ENCODE results near the gene TMEM52.
A peak's percentile ranks its signal among the peaks of the same experiment; 100 is the strongest.
"Not testable (repeated sequence)": the region's sequence is repeated elsewhere in the genome, so short reads cannot be mapped to it uniquely, and the experiment has no call there.

Gene TMEM52

GRCh38 chr1:1893291-1893985 lies 25.6 kb downstream of the TMEM52 start:
- DNase-seq = no peak

- DNase-seq = no peak
Observed at GRCh38 chr1:1892763-1893120, 26.3 kb downstream of the TMEM52 start.

GRCh38 chr1:1892079-1892762 lies 26.9 kb downstream of the TMEM52 start:
- DNase-seq = no peak

- DNase-seq = peak; percentile 85
Observed at GRCh38 chr1:1891349-1892078, 27.6 kb downstream of the TMEM52 start.

- DNase-seq = peak; percentile 89
Observed at GRCh38 chr1:1890506-1891348, 28.4 kb downstream of the TMEM52 start, which contains the start of gene GNB1. GNB1 (minus strand) TSS chr1:1891087; CDS start chr1:1825453, 65,634 bp downstream.

DNA sequence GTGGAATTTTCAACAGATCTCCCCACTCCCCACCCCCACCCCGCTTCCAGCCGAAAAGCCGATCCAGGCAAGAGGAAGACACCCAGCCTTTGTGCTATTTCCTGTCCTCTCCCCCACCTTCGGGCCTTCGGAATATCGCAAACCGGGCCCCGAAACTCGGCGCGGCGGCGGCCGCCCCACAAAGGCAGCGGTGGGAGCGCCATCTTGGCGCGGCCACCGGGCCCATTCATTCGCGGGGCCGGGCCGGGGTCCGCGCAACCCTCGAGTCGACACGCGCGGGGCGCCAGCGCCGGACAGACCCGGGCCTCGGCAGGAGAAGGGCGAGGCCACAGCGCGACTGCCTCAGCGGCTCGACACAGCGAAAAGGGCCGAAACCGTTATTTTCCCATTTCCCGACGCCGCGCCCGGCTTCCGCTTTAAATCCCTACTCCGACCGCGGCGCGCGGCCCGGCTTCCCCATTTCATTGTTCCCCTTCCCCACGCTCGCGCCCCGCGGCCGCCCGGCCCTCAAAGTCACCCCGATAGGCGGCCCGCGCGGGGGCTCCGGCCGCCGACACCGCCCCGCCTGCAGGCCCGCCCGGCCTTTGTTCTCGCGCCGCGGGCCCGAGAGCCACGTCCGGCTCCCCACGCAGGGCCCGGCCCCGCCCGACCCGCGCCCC lies 29.1 kb downstream of the TMEM52 start:
- peak; percentile 59 for DNase-seq

DNA sequence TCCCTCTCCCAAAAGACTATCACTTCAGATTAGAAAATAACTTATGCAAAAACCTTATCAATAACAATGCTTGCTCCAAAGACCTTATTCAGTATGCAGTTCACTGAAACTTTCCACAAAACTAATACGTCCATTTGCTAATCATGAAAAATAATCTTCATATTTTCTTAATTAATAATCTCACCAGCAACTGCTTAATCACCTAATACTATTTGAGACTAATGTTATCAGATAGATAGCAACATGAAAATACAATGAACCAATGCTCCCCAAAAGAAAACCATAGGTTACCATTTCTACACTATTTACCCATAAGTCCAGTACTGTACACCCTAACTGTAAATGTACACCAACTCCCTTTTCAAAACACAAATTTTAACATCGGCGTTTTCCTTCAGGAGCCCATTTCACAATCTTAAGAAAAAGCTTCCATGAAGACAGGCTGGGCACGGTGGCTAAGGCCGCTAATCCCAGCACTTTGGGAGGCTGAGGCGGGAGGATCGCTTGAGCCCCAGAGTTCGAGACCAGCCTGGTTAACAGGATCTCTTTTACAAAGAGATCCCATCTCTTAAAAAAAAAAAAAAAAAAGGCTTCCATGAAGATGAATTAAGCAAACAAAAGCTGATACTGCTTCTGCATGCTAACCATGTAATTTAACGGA lies 29.9 kb downstream of the TMEM52 start:
- DNase-seq = no peak

DNA sequence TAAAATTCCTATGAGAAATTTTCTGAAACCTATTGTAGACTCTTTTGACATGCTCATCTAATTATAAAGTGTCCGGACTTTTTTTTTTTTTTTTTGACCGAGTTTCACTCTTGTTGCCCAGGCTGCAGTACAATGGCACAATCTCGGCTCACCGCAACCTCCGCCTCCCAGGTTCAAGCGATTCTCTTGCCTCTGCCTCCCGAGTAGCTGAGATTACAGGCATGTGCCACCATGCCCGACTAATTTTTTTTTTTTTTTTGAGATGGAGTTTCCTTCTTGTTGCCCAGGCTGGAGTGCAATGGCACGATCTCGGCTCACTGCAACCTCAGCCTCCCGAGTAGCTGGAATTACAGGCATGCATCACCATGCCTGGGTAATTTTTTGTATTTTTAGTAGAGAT lies 35.2 kb downstream of the TMEM52 start:
- not testable (repeated sequence) for DNase-seq

GRCh38 chr1:1883092-1883873 lies 35.8 kb downstream of the TMEM52 start:
- no peak for DNase-seq

GRCh38 chr1:1881727-1882126 lies 37.4 kb downstream of the TMEM52 start:
- DNase-seq = no peak

DNA sequence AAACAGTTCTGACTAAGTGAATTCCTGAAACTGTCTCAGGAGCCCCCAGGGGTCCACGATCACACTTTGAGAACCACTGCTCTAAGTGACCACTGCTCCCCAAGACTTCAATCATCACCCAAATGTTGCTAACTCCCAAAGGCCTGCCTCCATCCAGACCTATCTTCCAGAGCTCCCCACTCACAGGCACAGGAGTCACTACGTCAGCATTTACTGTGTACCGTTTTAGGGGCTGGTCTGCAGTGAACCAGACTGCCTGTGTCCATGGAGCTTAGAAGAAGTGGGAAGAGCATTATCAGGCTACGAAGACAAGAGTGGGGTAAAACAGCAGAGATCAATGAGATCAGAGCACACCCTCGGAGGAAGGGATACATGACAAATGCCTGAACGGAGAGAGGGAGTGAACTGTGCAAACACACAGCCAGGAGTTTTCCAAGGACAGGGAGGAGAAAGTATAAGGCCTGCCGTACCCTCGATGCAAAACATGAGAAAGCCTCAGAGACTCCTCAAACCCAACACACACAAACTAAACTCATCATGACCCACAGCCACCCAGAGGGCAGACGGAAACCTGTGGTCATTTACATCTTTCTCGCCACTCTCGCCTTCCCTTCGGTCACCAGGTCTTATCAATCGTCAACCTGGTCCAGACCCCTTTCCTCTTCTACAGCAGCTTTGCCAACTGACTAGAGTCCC lies 38.3 kb downstream of the TMEM52 start:
- no peak for DNase-seq

GRCh38 chr1:1879942-1880341 lies 39.1 kb downstream of the TMEM52 start:
- DNase-seq = no peak

- DNase-seq = no peak
Observed at GRCh38 chr1:1877865-1878436, 41.1 kb downstream of the TMEM52 start.

- no peak for DNase-seq
Observed at GRCh38 chr1:1876335-1876930, 42.6 kb downstream of the TMEM52 start.

DNA sequence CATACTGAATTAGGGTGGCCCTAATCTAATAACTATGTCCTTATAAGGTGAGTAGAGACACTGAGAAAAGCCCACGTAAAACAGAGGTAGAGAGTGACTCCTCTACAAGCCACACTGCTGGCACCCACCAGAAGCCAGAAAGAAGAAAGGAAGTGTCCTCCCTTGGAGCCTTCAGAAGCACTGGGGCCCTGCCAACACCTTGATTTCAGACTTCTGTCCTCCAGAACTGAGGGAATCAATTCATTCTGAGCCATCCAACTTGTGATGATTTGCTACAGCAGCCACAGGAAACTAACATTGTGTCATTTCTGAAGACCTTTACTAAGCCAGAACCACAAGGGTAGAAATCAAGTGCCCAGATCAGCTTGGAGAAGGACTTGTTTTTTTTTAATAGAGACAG lies 43.1 kb downstream of the TMEM52 start:
- DNase-seq = no peak

DNA sequence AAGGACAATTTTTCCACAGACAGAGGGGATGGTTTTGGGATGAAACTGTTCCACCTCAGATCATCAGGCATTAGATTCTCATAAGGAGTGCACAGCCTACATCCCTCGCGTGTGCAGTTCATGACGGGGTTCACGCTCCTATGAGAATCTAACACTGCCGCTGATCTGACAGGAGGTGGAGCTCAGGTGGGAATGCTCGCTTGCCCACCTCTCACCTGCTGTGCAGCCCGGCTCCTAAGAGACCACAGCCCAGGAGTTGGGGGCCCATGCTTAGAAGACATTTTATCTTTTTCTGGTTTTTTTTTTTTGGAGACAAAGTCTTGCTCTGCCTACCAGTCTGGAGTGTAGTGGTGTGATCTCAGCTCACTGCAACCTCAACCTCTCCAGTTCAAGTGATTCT lies 44.2 kb downstream of the TMEM52 start:
- no peak for DNase-seq

DNA sequence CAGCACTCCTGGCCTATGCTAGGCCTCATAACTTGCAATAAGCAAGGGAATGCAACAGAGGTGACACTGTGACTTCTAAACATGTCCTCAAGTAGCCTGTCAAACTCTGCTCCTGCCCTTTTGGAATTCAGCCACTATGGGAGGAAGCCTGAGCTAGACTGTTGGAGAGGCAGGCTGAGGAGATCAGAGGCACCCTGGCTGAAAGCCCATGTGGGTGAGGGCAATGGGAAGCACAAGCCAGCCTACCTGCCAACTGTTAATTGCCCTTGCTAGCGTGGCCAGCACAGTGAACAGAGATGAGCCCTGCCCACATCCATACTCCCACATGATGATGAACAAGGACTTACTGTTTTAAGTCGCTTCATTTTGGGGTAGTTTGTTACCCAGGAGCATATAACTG lies 45.9 kb downstream of the TMEM52 start:
- peak; percentile 10 for DNase-seq

- DNase-seq = peak; percentile 1
Observed at GRCh38 chr1:1872329-1872994, 46.6 kb downstream of the TMEM52 start.

- peak; percentile 9 for DNase-seq
Observed at GRCh38 chr1:1869469-1869868, 49.6 kb downstream of the TMEM52 start.

Data from CD4-positive, alpha-beta T cell treated with Interleukin-15 for 1 hour (primary cell).